ENCODE data around the gene RIOK3. TPM values are rescaled to one million over a fixed set of nuclear protein-coding genes. Genes with fewer than 3 reads are reported as not detected.

Gene RIOK3
- total RNA-seq, 1 donor from 2014 or later, result 54.7 TPM

- H3K9me3 Mint-ChIP-seq (ENCODE audit: unreplicated experiment), result no peaks in the 10 kb centered on the region
- H3K4me3 Mint-ChIP-seq (ENCODE audit: unreplicated experiment), result no peak overlapping the region
- H3K36me3 Mint-ChIP-seq (ENCODE audit: unreplicated experiment), result peaks cover 50% of the 10 kb centered on the region
- peaks cover 7% of the 10 kb centered on the region for H3K4me1 Mint-ChIP-seq (ENCODE audit: unreplicated experiment)
- no peak overlapping the region for H3K27ac Mint-ChIP-seq (ENCODE audit: unreplicated experiment)
- TF ChIP-seq, protein P1, sequence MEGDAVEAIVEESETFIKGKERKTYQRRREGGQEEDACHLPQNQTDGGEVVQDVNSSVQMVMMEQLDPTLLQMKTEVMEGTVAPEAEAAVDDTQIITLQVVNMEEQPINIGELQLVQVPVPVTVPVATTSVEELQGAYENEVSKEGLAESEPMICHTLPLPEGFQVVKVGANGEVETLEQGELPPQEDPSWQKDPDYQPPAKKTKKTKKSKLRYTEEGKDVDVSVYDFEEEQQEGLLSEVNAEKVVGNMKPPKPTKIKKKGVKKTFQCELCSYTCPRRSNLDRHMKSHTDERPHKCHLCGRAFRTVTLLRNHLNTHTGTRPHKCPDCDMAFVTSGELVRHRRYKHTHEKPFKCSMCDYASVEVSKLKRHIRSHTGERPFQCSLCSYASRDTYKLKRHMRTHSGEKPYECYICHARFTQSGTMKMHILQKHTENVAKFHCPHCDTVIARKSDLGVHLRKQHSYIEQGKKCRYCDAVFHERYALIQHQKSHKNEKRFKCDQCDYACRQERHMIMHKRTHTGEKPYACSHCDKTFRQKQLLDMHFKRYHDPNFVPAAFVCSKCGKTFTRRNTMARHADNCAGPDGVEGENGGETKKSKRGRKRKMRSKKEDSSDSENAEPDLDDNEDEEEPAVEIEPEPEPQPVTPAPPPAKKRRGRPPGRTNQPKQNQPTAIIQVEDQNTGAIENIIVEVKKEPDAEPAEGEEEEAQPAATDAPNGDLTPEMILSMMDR (IDR thresholded peaks at IDR 0.05), result no peak
- DNase-seq (ENCODE audit: extremely low spot score, unreplicated experiment), result no peak
- no peaks in the 10 kb centered on the region for H3K27me3 Mint-ChIP-seq (ENCODE audit: unreplicated experiment)
Measured at GRCh38 chr18:23519734-23520133, 66.6 kb downstream of the RIOK3 start.

- TF ChIP-seq, protein P1 (IDR thresholded peaks at IDR 0.05), result no peak
- Mint-ChIP-seq H3K27ac (ENCODE audit: unreplicated experiment) (no peak overlapping the region), H3K36me3 (ENCODE audit: unreplicated experiment) (peaks cover 53% of the 10 kb centered on the region)
Measured at GRCh38 chr18:23521271-23521670, 68.2 kb downstream of the RIOK3 start.

GRCh38 chr18:23521907-23522306, 68.8 kb downstream of the RIOK3 start:
- no peak overlapping the region for H3K4me3 Mint-ChIP-seq (ENCODE audit: unreplicated experiment)
- no peak overlapping the region for H3K27ac Mint-ChIP-seq (ENCODE audit: unreplicated experiment)
- no peaks in the 10 kb centered on the region for H3K27me3 Mint-ChIP-seq (ENCODE audit: unreplicated experiment)
- H3K36me3 Mint-ChIP-seq (ENCODE audit: unreplicated experiment), result peaks cover 58% of the 10 kb centered on the region
- H3K9me3 Mint-ChIP-seq (ENCODE audit: unreplicated experiment), result no peaks in the 10 kb centered on the region
- DNase-seq (ENCODE audit: extremely low spot score, unreplicated experiment), result no peak
- peaks cover 7% of the 10 kb centered on the region for H3K4me1 Mint-ChIP-seq (ENCODE audit: unreplicated experiment)
- TF ChIP-seq, protein P1 (IDR thresholded peaks at IDR 0.05), result no peak

More at GRCh38 chr18:23521271-23521670, 68.2 kb downstream of the RIOK3 start:
- H3K4me3 Mint-ChIP-seq (ENCODE audit: unreplicated experiment), result no peak overlapping the region
- H3K9me3 Mint-ChIP-seq (ENCODE audit: unreplicated experiment), result no peaks in the 10 kb centered on the region
- H3K4me1 Mint-ChIP-seq (ENCODE audit: unreplicated experiment), result peaks cover 7% of the 10 kb centered on the region
- no peak for DNase-seq (ENCODE audit: extremely low spot score, unreplicated experiment)
- no peaks in the 10 kb centered on the region for H3K27me3 Mint-ChIP-seq (ENCODE audit: unreplicated experiment)

DNA sequence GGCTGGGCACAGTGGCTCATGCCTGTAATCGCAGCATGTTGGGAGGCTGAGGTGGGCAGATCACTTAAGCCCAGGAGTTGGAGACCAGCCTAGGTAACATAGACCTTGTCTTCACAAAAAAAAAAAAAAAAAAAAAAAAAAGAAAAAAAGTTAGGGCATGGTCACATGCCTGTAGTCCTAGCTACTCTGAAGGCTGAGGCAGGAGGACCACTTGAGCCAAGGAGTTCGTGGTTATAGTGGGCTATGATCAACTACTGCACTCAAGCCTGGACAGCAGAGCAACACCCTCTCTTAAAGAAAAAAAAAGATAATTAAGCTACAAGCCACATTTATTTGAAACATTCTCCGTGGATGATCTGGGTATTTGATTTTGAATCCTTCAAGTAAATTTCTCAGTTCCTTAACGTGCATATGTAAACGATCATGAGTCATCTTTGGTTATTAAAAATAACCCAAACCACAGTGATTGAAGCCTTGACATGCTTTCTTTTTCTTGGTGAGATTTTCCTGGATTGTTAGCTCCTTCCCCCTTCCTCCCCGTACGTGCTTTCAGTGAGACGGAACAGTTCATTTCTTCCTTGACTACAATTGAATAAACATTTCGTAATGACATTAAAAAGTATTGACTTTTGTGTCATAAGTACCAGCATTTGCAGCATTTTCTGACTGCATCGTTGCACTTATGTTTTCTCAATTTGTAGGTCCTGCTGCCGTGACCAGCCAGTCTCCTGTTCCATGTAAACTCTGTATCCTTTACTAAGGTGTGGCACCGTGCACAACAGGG, 70.5 kb downstream of the RIOK3 start:
- H3K27ac Mint-ChIP-seq (ENCODE audit: unreplicated experiment), result peak overlapping the region; percentile 6
- H3K9me3 Mint-ChIP-seq (ENCODE audit: unreplicated experiment), result no peaks in the 10 kb centered on the region
- peaks cover 7% of the 10 kb centered on the region for H3K4me1 Mint-ChIP-seq (ENCODE audit: unreplicated experiment)
- no peak overlapping the region for H3K4me3 Mint-ChIP-seq (ENCODE audit: unreplicated experiment)
- no peaks in the 10 kb centered on the region for H3K27me3 Mint-ChIP-seq (ENCODE audit: unreplicated experiment)
- DNase-seq (ENCODE audit: extremely low spot score, unreplicated experiment), result no peak
- H3K36me3 Mint-ChIP-seq (ENCODE audit: unreplicated experiment), result peaks cover 53% of the 10 kb centered on the region
- TF ChIP-seq, protein P1 (IDR thresholded peaks at IDR 0.05), result no peak

DNA sequence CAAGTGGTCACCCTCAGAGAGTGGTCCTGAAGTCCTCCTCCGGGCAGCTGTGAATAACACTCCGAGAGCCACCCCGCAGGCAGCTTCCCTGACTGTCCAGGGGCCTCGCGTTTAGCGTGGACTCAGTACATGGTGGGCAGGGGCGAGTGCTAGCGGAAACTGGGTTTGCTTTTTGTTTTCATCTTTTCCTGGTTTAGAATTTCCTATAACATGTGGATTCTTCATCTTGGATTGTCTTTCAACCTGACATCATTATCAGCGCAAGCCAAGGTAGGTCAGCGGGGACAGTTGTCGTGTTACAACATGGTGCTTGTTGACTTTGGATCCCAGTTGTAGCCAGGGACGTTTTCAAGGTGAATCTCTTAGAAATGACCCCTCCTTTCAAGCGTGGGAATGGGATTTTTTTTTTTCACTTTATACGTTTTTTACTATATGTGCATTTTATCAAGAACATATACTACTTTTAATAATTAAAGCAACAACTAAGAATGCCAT, 71.2 kb downstream of the RIOK3 start:
- Mint-ChIP-seq H3K27ac (ENCODE audit: unreplicated experiment) (peak overlapping the region; percentile 6), H3K4me3 (ENCODE audit: unreplicated experiment) (no peak overlapping the region), H3K4me1 (ENCODE audit: unreplicated experiment) (peaks cover 7% of the 10 kb centered on the region), H3K36me3 (ENCODE audit: unreplicated experiment) (peaks cover 55% of the 10 kb centered on the region), H3K9me3 (ENCODE audit: unreplicated experiment) (no peaks in the 10 kb centered on the region), H3K27me3 (ENCODE audit: unreplicated experiment) (no peaks in the 10 kb centered on the region)
- TF ChIP-seq, protein P1 (IDR thresholded peaks at IDR 0.05), result no peak
- DNase-seq (ENCODE audit: extremely low spot score, unreplicated experiment), result no peak

Data from osteocyte (in vitro differentiated cells).